ENCODE results near the gene MAP1B. TPM values are rescaled to one million over a fixed set of nuclear protein-coding genes. Genes with fewer than 3 reads are reported as not detected.

The MAP1B gene
- total and polyA plus RNA-seq, 2 donors = 1.6 to 3.1 TPM

- DNase-seq (ENCODE audit: low read depth in 6 of 9, low spot score in 9 of 9) = no peak
Measured at GRCh38 chr5:72199681-72200080, 92.4 kb downstream of the MAP1B start.

GRCh38 chr5:72202331-72202825 is 95.1 kb downstream of the MAP1B start:
- no peak for DNase-seq (ENCODE audit: low read depth in 6 of 9, low spot score in 9 of 9)
- Histone ChIP-seq H3K9me3 (ENCODE audit: control insufficient read depth in 2 of 2, insufficient read depth in 1 of 2, low read length in 1 of 2) (no peaks in the 10 kb centered on the region), H3K4me3 (ENCODE audit: low read length in 2 of 2) (no peak overlapping the region), H3K4me1 (ENCODE audit: control insufficient read depth in 2 of 2, insufficient read depth in 2 of 2, low read length in 2 of 2) (no peaks in the 10 kb centered on the region), H3K27ac (ENCODE audit: low read depth in 1 of 2, low read length in 1 of 2) (no peak overlapping the region), H3K36me3 (ENCODE audit: control insufficient read depth in 2 of 2, insufficient read depth in 2 of 2, low read length in 1 of 2) (no peaks in the 10 kb centered on the region), H3K27me3 (ENCODE audit: control insufficient read depth in 2 of 2, insufficient read depth in 1 of 2, low read length in 1 of 2) (no peaks in the 10 kb centered on the region)
- 97% methylated on average over 3 of the region's 3 CpGs for WGBS

More at GRCh38 chr5:72199681-72200080, 92.4 kb downstream of the MAP1B start:
- H3K4me1 ChIP-seq (ENCODE audit: control insufficient read depth in 2 of 2, insufficient read depth in 2 of 2, low read length in 2 of 2) = no peaks in the 10 kb centered on the region
- H3K27ac ChIP-seq (ENCODE audit: low read depth in 1 of 2, low read length in 1 of 2) = no peak overlapping the region
- 99% methylated on average over 15 of the region's 15 CpGs for WGBS
- peaks cover 0 to 4% of the 10 kb centered on the region in 2 donors for H3K9me3 ChIP-seq (ENCODE audit: control insufficient read depth in 2 of 2, insufficient read depth in 1 of 2, low read length in 1 of 2)
- peaks cover 0 to 4% of the 10 kb centered on the region in 2 donors for H3K27me3 ChIP-seq (ENCODE audit: control insufficient read depth in 2 of 2, insufficient read depth in 1 of 2, low read length in 1 of 2)
- no peak overlapping the region for H3K4me3 ChIP-seq (ENCODE audit: low read length in 2 of 2)
- H3K36me3 ChIP-seq (ENCODE audit: control insufficient read depth in 2 of 2, insufficient read depth in 2 of 2, low read length in 1 of 2) = no peaks in the 10 kb centered on the region

DNA sequence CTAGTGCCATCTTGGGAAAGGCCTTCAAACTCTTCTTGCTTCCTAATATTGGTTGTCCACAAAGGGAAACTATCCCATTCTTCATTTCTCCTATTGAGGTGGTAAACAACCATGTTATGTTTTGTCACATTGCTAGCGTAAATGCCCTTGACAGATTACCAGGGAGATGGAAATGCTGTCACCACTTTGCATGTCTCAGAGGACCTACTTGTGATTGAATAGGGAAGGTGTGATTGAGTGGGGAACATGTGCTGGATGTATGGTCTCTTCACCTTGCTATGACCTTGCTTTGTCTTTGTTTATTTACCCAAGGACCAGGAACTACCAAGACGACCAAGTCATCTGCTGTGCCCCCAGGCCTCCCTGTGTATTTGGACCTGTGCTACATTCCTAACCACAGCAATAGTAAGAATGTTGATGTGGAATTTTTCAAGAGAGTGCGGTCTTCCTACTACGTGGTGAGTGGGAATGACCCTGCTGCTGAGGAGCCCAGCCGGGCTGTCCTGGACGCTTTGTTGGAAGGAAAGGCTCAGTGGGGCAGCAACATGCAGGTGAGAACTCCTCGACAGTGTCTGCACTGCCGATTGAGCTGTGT is 96.1 kb downstream of the MAP1B start:
- DNase-seq (ENCODE audit: low read depth in 6 of 9, low spot score in 9 of 9) = no peak
- 97% methylated on average over 8 of the region's 8 CpGs for WGBS
- H3K4me3 ChIP-seq (ENCODE audit: low read length in 2 of 2) = no peak overlapping the region
- H3K4me1 ChIP-seq (ENCODE audit: control insufficient read depth in 2 of 2, insufficient read depth in 2 of 2, low read length in 2 of 2) = no peaks in the 10 kb centered on the region
- no peaks in the 10 kb centered on the region for H3K36me3 ChIP-seq (ENCODE audit: control insufficient read depth in 2 of 2, insufficient read depth in 2 of 2, low read length in 1 of 2)
- no peaks in the 10 kb centered on the region for H3K9me3 ChIP-seq (ENCODE audit: control insufficient read depth in 2 of 2, insufficient read depth in 1 of 2, low read length in 1 of 2)
- H3K27ac ChIP-seq (ENCODE audit: low read depth in 1 of 2, low read length in 1 of 2) = no peak overlapping the region
- no peaks in the 10 kb centered on the region for H3K27me3 ChIP-seq (ENCODE audit: control insufficient read depth in 2 of 2, insufficient read depth in 1 of 2, low read length in 1 of 2)

GRCh38 chr5:72204946-72205345 is 97.7 kb downstream of the MAP1B start:
- WGBS = 97% methylated on average over 1 of the region's 1 CpG
- no peaks in the 10 kb centered on the region for H3K4me1 ChIP-seq (ENCODE audit: control insufficient read depth in 2 of 2, insufficient read depth in 2 of 2, low read length in 2 of 2)
- H3K36me3 ChIP-seq (ENCODE audit: control insufficient read depth in 2 of 2, insufficient read depth in 2 of 2, low read length in 1 of 2) = no peaks in the 10 kb centered on the region
- no peak overlapping the region for H3K27ac ChIP-seq (ENCODE audit: low read depth in 1 of 2, low read length in 1 of 2)
- no peak for DNase-seq (ENCODE audit: low read depth in 6 of 9, low spot score in 9 of 9)
- no peaks in the 10 kb centered on the region for H3K27me3 ChIP-seq (ENCODE audit: control insufficient read depth in 2 of 2, insufficient read depth in 1 of 2, low read length in 1 of 2)
- no peak overlapping the region for H3K4me3 ChIP-seq (ENCODE audit: low read length in 2 of 2)
- no peaks in the 10 kb centered on the region for H3K9me3 ChIP-seq (ENCODE audit: control insufficient read depth in 2 of 2, insufficient read depth in 1 of 2, low read length in 1 of 2)

DNA sequence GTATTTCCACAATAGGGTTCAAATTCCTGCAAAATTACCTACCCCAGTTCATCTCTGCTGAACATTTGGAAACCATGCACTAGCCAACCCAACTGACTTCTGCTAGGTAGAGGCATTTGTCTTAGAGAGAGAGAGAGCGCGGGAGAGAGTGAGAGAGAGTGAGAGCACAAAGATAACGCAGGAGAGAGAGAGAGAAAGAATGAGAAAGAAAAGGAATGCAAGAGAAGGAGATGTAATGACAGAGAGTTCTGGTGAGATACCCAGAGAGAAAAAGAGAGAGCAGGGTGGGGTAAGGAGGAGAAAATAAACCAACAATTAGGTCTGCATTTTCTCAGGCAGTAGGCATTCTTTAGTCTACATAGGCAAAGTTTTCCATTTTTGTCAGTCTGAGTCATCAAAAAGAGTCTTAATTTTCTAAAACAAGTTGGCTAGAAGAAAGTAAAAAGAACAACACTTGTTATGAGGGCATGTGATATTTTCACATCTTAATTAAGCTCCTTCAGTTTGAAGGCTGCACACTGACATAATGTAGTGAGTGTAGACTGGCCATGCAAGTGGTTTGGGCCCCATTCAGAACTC is 98.2 kb downstream of the MAP1B start:
- H3K27ac ChIP-seq (ENCODE audit: low read depth in 1 of 2, low read length in 1 of 2) = no peak overlapping the region
- whole genome bisulfite sequencing = over 99% methylated on average over 3 of the region's 3 CpGs
- H3K36me3 ChIP-seq (ENCODE audit: control insufficient read depth in 2 of 2, insufficient read depth in 2 of 2, low read length in 1 of 2) = no peaks in the 10 kb centered on the region
- no peak for DNase-seq (ENCODE audit: low read depth in 6 of 9, low spot score in 9 of 9)
- no peaks in the 10 kb centered on the region for H3K4me1 ChIP-seq (ENCODE audit: control insufficient read depth in 2 of 2, insufficient read depth in 2 of 2, low read length in 2 of 2)
- no peaks in the 10 kb centered on the region for H3K9me3 ChIP-seq (ENCODE audit: control insufficient read depth in 2 of 2, insufficient read depth in 1 of 2, low read length in 1 of 2)
- no peaks in the 10 kb centered on the region for H3K27me3 ChIP-seq (ENCODE audit: control insufficient read depth in 2 of 2, insufficient read depth in 1 of 2, low read length in 1 of 2)
- no peak overlapping the region for H3K4me3 ChIP-seq (ENCODE audit: low read length in 2 of 2)

DNA sequence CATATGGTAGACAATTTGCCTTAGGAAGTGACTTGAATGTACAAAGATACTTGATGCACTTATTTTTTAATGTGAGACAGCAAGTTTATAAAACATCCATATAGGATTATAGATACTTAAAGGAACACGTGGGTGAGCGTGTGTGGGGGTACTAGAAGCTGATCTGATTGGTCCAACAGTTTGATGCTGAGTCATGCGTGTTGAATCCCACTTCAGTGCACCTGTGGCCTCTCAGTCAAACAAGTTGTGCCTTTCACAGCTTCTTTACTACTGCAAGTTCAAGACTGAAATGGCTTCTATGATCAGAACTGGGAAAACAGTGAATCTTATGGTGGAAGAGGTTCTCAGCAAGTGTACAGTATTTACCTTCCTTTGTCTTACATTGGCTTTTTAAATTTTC is 98.9 kb downstream of the MAP1B start:
- H3K36me3 ChIP-seq (ENCODE audit: control insufficient read depth in 2 of 2, insufficient read depth in 2 of 2, low read length in 1 of 2) = no peaks in the 10 kb centered on the region
- H3K27me3 ChIP-seq (ENCODE audit: control insufficient read depth in 2 of 2, insufficient read depth in 1 of 2, low read length in 1 of 2) = no peaks in the 10 kb centered on the region
- H3K4me1 ChIP-seq (ENCODE audit: control insufficient read depth in 2 of 2, insufficient read depth in 2 of 2, low read length in 2 of 2) = no peaks in the 10 kb centered on the region
- no peak overlapping the region for H3K4me3 ChIP-seq (ENCODE audit: low read length in 2 of 2)
- no peak overlapping the region for H3K27ac ChIP-seq (ENCODE audit: low read depth in 1 of 2, low read length in 1 of 2)
- DNase-seq (ENCODE audit: low read depth in 6 of 9, low spot score in 9 of 9) = no peak
- H3K9me3 ChIP-seq (ENCODE audit: control insufficient read depth in 2 of 2, insufficient read depth in 1 of 2, low read length in 1 of 2) = no peaks in the 10 kb centered on the region
- 95% methylated on average over 3 of the region's 3 CpGs for WGBS

DNA sequence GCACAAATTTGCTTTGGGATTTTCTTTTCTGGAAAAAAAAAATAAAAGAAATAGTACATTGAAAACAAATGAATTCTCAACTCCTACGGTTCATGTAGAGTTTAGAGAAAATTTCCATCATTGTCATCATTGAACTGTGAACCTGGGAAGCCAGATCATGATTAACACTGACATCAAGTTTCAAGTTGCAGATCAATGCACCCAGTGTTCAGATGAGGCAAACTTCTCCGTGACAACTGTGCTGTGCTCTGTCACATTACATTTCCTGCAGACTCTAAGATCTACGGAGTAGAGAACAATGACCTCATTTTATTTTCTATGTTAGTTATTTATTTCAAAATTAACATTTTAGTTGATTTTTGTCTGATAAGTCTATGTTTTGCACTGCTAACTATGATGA is 99.7 kb downstream of the MAP1B start:
- Histone ChIP-seq H3K36me3 (ENCODE audit: control insufficient read depth in 2 of 2, insufficient read depth in 2 of 2, low read length in 1 of 2) (no peaks in the 10 kb centered on the region), H3K4me3 (ENCODE audit: low read length in 2 of 2) (no peak overlapping the region)
- WGBS = 97% methylated on average over 3 of the region's 3 CpGs

DNA sequence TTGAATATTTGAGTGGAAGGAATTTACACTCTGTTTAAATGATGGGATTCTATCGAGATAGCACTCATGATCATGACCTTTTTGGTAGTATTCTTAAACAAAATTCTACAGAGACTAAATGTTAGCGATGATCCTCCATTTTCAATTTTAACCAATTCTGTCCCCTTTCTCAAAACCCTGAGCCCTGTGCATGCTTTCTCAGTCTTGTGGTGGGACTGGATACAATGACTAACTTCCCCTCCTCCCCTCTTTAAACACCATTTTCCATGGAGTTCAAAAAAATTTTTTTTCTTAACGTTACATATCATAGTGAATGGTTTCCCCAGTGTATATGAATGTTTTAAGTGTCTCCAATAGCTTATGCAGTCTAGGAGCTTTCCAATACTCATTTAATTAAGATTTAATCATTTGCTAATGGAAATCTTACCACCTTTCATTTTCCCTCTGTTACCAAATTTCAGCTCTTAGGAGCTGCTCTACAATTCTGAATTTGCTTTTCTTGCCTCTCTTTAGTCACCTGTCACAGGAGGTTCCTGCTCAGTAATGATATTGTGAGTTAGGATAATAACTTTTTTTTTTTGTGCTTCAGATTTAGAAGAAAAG is 101.2 kb downstream of the MAP1B start:
- Histone ChIP-seq H3K36me3 (ENCODE audit: control insufficient read depth in 2 of 2, insufficient read depth in 2 of 2, low read length in 1 of 2) (no peaks in the 10 kb centered on the region), H3K4me3 (ENCODE audit: low read length in 2 of 2) (no peak overlapping the region), H3K27me3 (ENCODE audit: control insufficient read depth in 2 of 2, insufficient read depth in 1 of 2, low read length in 1 of 2) (no peaks in the 10 kb centered on the region), H3K27ac (ENCODE audit: low read depth in 1 of 2, low read length in 1 of 2) (no peak overlapping the region), H3K4me1 (ENCODE audit: control insufficient read depth in 2 of 2, insufficient read depth in 2 of 2, low read length in 2 of 2) (no peaks in the 10 kb centered on the region), H3K9me3 (ENCODE audit: control insufficient read depth in 2 of 2, insufficient read depth in 1 of 2, low read length in 1 of 2) (no peaks in the 10 kb centered on the region)
- WGBS = 97% methylated on average over 3 of the region's 3 CpGs
- DNase-seq (ENCODE audit: low read depth in 6 of 9, low spot score in 9 of 9) = no peak

More for the DNA sequence above, 99.7 kb downstream of the MAP1B start:
- no peak for DNase-seq (ENCODE audit: low read depth in 6 of 9, low spot score in 9 of 9)
- H3K27ac ChIP-seq (ENCODE audit: low read depth in 1 of 2, low read length in 1 of 2) = no peak overlapping the region
- H3K4me1 ChIP-seq (ENCODE audit: control insufficient read depth in 2 of 2, insufficient read depth in 2 of 2, low read length in 2 of 2) = no peaks in the 10 kb centered on the region
- H3K27me3 ChIP-seq (ENCODE audit: control insufficient read depth in 2 of 2, insufficient read depth in 1 of 2, low read length in 1 of 2) = no peaks in the 10 kb centered on the region
- H3K9me3 ChIP-seq (ENCODE audit: control insufficient read depth in 2 of 2, insufficient read depth in 1 of 2, low read length in 1 of 2) = no peaks in the 10 kb centered on the region

All from thymus (tissue), 11 donors.